GM23338 (cell line): ENCODE measurements around the gene SMIM35.

ENCODE experiments used
- CREB1 ChIP-seq: fragments of 250-450 bp; sonication (Bioruptor Pico); IDR thresholded peaks from 2 replicates; pipeline ENCODE4 v1.5.0; 2020; ENCODE audit warnings: low read depth, mild to moderate bottlenecking, moderate library complexity
- CTCF ChIP-seq, 2 experiments: fragments of 200-600 bp in 1 of 2; sonication (generic) in 1 of 2; conservative IDR thresholded peaks; 2 replicates each; pipeline versions ENCODE4 v1.5.1 to v1.6.1; 2016 to 2017; ENCODE audit warnings: antibody characterized with exemption in 2 of 2, low read depth in 2 of 2, mild to moderate bottlenecking in 2 of 2, moderate library complexity in 1 of 2
- EZH2 ChIP-seq: fragments of 200-600 bp; sonication (generic); IDR thresholded peaks from one replicate; pipeline ENCODE4 v1.8.0; 2017; ENCODE audit warnings: antibody characterized with exemption, mild to moderate bottlenecking, low read depth; ENCODE audit not compliant: unreplicated experiment
- EZH2phosphoT487 ChIP-seq: fragments of 200-600 bp; sonication (generic); IDR thresholded peaks from one replicate; pipeline ENCODE4 v1.8.1; 2018; ENCODE audit warnings: antibody characterized with exemption; ENCODE audit not compliant: unreplicated experiment
- JUNB ChIP-seq: IDR thresholded peaks from one replicate; pipeline ENCODE4 v1.6.1; 2016; ENCODE audit warnings: antibody characterized with exemption; ENCODE audit not compliant: unreplicated experiment
- NANOG ChIP-seq: IDR thresholded peaks from 2 replicates; pipeline ENCODE4 v1.6.1; 2016; ENCODE audit warnings: antibody characterized with exemption, borderline replicate concordance
- POLR2AphosphoS5 ChIP-seq: IDR thresholded peaks from 2 replicates; pipeline ENCODE4 v1.6.1; 2016; ENCODE audit warnings: antibody characterized with exemption, low read depth
- REST ChIP-seq: IDR thresholded peaks from one replicate; pipeline ENCODE4 v1.6.1; 2018; ENCODE audit warnings: antibody characterized with exemption; ENCODE audit not compliant: unreplicated experiment
- STAT1 ChIP-seq: IDR thresholded peaks from one replicate; pipeline ENCODE4 v1.6.1; 2016; ENCODE audit warnings: antibody characterized with exemption; ENCODE audit not compliant: unreplicated experiment
- ZNF114 ChIP-seq: fragments of 250-450 bp; sonication (Bioruptor Pico); IDR thresholded peaks from 2 replicates; pipeline ENCODE4 v1.5.0; 2020; ENCODE audit warnings: mild to moderate bottlenecking, moderate library complexity
- ZNF331 ChIP-seq: fragments of 250-450 bp; sonication (Bioruptor Pico); IDR thresholded peaks from 2 replicates; pipeline ENCODE4 v1.5.0; 2020; ENCODE audit warnings: low read depth, mild to moderate bottlenecking, moderate library complexity
- TF ChIP-seq, protein P1 (sequence below): IDR thresholded peaks from 2 replicates; pipeline ENCODE4 v1.6.1; 2016; ENCODE audit warnings: antibody characterized with exemption
- TF ChIP-seq, protein P2 (sequence below): fragments of 250-450 bp; sonication (Bioruptor Pico); IDR thresholded peaks from 2 replicates; pipeline ENCODE4 v1.5.0; 2020; ENCODE audit warnings: mild to moderate bottlenecking, moderate library complexity

DNA sequence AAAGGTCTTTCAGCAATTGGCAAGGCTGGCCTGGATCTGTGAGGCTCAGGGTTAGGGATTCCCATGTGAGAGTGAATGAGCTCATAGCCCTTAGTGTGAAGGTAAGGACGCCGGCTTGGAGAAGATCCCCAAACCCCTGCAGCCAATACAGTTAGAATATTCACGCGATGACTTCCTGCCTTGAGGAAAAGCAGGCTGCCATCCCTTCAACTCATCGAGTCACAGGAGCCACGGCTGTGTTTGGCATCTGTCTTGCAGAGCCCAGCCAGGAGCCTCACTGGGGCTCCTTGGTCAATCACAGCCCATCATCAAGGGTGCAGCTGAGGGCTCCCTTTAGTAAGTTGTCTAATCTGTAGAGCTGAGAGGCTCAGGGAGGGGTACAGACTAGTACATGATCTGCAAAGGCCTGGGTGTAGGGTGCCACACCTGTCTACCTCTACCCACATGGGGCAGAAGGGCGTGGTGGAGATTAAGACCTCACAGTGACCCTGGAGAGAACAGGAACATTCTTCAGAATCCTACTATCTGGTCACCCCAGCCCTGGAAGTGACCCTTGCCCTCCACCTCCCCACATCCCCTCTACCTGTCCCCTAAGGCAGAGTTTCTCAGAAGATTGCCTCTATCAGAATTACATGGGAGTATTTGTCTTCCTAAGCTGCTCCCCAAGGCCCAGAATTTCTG, 82.1 kb downstream of the SMIM35 start:
- no peak for TF ChIP-seq CTCF (conservative IDR thresholded peaks at IDR 0.05; ENCODE audit: low read depth in 2 of 2)
- no peak for TF ChIP-seq JUNB
- no peak for TF ChIP-seq POLR2AphosphoS5
- no peak for TF ChIP-seq EZH2phosphoT487
- no peak for TF ChIP-seq NANOG
- no peak for TF ChIP-seq REST
- TF ChIP-seq, protein P1, sequence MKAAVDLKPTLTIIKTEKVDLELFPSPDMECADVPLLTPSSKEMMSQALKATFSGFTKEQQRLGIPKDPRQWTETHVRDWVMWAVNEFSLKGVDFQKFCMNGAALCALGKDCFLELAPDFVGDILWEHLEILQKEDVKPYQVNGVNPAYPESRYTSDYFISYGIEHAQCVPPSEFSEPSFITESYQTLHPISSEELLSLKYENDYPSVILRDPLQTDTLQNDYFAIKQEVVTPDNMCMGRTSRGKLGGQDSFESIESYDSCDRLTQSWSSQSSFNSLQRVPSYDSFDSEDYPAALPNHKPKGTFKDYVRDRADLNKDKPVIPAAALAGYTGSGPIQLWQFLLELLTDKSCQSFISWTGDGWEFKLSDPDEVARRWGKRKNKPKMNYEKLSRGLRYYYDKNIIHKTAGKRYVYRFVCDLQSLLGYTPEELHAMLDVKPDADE, result no peak
- TF ChIP-seq EZH2, result no peak
- no peak for TF ChIP-seq CREB1 (CRISPR knock-in tag)
- no peak for TF ChIP-seq STAT1
- TF ChIP-seq ZNF114 (CRISPR knock-in tag), result no peak
- TF ChIP-seq ZNF331 (CRISPR knock-in tag), result no peak
- TF ChIP-seq, protein P2, sequence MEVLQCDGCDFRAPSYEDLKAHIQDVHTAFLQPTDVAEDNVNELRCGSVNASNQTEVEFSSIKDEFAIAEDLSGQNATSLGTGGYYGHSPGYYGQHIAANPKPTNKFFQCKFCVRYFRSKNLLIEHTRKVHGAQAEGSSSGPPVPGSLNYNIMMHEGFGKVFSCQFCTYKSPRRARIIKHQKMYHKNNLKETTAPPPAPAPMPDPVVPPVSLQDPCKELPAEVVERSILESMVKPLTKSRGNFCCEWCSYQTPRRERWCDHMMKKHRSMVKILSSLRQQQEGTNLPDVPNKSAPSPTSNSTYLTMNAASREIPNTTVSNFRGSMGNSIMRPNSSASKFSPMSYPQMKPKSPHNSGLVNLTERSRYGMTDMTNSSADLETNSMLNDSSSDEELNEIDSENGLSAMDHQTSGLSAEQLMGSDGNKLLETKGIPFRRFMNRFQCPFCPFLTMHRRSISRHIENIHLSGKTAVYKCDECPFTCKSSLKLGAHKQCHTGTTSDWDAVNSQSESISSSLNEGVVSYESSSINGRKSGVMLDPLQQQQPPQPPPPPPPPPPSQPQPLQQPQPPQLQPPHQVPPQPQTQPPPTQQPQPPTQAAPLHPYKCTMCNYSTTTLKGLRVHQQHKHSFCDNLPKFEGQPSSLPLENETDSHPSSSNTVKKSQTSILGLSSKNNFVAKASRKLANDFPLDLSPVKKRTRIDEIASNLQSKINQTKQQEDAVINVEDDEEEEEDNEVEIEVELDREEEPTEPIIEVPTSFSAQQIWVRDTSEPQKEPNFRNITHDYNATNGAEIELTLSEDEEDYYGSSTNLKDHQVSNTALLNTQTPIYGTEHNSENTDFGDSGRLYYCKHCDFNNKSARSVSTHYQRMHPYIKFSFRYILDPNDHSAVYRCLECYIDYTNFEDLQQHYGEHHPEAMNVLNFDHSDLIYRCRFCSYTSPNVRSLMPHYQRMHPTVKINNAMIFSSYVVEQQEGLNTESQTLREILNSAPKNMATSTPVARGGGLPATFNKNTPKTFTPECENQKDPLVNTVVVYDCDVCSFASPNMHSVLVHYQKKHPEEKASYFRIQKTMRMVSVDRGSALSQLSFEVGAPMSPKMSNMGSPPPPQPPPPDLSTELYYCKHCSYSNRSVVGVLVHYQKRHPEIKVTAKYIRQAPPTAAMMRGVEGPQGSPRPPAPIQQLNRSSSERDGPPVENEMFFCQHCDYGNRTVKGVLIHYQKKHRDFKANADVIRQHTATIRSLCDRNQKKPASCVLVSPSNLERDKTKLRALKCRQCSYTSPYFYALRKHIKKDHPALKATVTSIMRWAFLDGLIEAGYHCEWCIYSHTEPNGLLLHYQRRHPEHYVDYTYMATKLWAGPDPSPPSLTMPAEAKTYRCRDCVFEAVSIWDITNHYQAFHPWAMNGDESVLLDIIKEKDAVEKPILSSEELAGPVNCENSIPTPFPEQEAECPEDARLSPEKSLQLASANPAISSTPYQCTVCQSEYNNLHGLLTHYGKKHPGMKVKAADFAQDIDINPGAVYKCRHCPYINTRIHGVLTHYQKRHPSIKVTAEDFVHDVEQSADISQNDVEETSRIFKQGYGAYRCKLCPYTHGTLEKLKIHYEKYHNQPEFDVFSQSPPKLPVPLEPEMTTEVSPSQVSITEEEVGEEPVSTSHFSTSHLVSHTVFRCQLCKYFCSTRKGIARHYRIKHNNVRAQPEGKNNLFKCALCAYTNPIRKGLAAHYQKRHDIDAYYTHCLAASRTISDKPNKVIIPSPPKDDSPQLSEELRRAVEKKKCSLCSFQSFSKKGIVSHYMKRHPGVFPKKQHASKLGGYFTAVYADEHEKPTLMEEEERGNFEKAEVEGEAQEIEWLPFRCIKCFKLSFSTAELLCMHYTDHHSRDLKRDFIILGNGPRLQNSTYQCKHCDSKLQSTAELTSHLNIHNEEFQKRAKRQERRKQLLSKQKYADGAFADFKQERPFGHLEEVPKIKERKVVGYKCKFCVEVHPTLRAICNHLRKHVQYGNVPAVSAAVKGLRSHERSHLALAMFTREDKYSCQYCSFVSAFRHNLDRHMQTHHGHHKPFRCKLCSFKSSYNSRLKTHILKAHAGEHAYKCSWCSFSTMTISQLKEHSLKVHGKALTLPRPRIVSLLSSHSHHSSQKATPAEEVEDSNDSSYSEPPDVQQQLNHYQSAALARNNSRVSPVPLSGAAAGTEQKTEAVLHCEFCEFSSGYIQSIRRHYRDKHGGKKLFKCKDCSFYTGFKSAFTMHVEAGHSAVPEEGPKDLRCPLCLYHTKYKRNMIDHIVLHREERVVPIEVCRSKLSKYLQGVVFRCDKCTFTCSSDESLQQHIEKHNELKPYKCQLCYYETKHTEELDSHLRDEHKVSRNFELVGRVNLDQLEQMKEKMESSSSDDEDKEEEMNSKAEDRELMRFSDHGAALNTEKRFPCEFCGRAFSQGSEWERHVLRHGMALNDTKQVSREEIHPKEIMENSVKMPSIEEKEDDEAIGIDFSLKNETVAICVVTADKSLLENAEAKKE (CRISPR knock-in tag), result no peak
